ACHN (cell line): ENCODE results near the gene CANT1.

ENCODE experiments used
- DNase-seq: peaks from one replicate; pipeline ENCODE4 v3.0.0-alpha.2; 2015
- in situ Hi-C: cut with HindIII; loops from 2 replicates; pipeline ENCODE4 v1.10.0; 2017; ENCODE audit warnings: low sequenced_read_pairs, low pct_ligation_motif_present, low pct_unique_long_range_greater_than_20kb

The CANT1 gene

GRCh38 chr17:79045001-79045729 is 35.6 kb upstream of the CANT1 start:
- in situ Hi-C loops: no loop called here

GRCh38 chr17:79044462-79044861 is 34.9 kb upstream of the CANT1 start:
- in situ Hi-C loops: no loop called here
- no peak for DNase-seq

More at GRCh38 chr17:79045001-79045729, 35.6 kb upstream of the CANT1 start:
- no peak for DNase-seq

GRCh38 chr17:79043931-79044320 is 34.4 kb upstream of the CANT1 start:
- DNase-seq: no peak
- in situ Hi-C loops: no loop called here

- no peak for DNase-seq
- in situ Hi-C loops: no loop called here
Measured at GRCh38 chr17:79043191-79043930, 33.8 kb upstream of the CANT1 start.

GRCh38 chr17:79042421-79043190 is 33.0 kb upstream of the CANT1 start:
- in situ Hi-C loops: no loop called here
- peak; percentile 76 for DNase-seq

GRCh38 chr17:79041723-79042420 is 32.3 kb upstream of the CANT1 start:
- in situ Hi-C loops: no loop called here
- no peak for DNase-seq

- DNase-seq: no peak
- in situ Hi-C loops: no loop called here
Measured at GRCh38 chr17:79041041-79041570, 31.5 kb upstream of the CANT1 start.

GRCh38 chr17:79039886-79040285 is 30.3 kb upstream of the CANT1 start:
- in situ Hi-C loops: no loop called here

GRCh38 chr17:79039171-79039570 is 29.6 kb upstream of the CANT1 start:
- DNase-seq: no peak
- in situ Hi-C loops: no loop called here

More at GRCh38 chr17:79039886-79040285, 30.3 kb upstream of the CANT1 start:
- no peak for DNase-seq

- in situ Hi-C loops: no loop called here
- no peak for DNase-seq
Measured at GRCh38 chr17:79038545-79039135, 29.1 kb upstream of the CANT1 start.

GRCh38 chr17:79036596-79036995 is 27.0 kb upstream of the CANT1 start:
- DNase-seq: peak; percentile 63
- in situ Hi-C loops: no loop called here

- in situ Hi-C loops: no loop called here
- no peak for DNase-seq
Measured at GRCh38 chr17:79036181-79036580, 26.6 kb upstream of the CANT1 start.

- in situ Hi-C loops: no loop called here
Measured at GRCh38 chr17:79035686-79036085, 26.1 kb upstream of the CANT1 start.

GRCh38 chr17:79034931-79035485 is 25.4 kb upstream of the CANT1 start:
- no peak for DNase-seq
- in situ Hi-C loops: no loop called here

More at GRCh38 chr17:79035686-79036085, 26.1 kb upstream of the CANT1 start:
- no peak for DNase-seq

GRCh38 chr17:79033741-79034501 is 24.4 kb upstream of the CANT1 start:
- DNase-seq: no peak
- in situ Hi-C loops: no loop called here

- in situ Hi-C loops: no loop called here
- DNase-seq: no peak
Measured at GRCh38 chr17:79033046-79033616, 23.6 kb upstream of the CANT1 start.
